ENCODE measurements around the gene ORC4. TPM values are rescaled to one million over a fixed set of nuclear protein-coding genes. Genes with fewer than 3 reads are reported as not detected.

ORC4 gene
- 68.8 and 84.6 TPM in 2 replicates for total RNA-seq (2014; rRNA removed; shearing (Covaris generic))
- 57.3 and 103 TPM in 2 replicates for polyA plus RNA-seq (2014; cell fraction: nucleus; rRNA removed)

DNA sequence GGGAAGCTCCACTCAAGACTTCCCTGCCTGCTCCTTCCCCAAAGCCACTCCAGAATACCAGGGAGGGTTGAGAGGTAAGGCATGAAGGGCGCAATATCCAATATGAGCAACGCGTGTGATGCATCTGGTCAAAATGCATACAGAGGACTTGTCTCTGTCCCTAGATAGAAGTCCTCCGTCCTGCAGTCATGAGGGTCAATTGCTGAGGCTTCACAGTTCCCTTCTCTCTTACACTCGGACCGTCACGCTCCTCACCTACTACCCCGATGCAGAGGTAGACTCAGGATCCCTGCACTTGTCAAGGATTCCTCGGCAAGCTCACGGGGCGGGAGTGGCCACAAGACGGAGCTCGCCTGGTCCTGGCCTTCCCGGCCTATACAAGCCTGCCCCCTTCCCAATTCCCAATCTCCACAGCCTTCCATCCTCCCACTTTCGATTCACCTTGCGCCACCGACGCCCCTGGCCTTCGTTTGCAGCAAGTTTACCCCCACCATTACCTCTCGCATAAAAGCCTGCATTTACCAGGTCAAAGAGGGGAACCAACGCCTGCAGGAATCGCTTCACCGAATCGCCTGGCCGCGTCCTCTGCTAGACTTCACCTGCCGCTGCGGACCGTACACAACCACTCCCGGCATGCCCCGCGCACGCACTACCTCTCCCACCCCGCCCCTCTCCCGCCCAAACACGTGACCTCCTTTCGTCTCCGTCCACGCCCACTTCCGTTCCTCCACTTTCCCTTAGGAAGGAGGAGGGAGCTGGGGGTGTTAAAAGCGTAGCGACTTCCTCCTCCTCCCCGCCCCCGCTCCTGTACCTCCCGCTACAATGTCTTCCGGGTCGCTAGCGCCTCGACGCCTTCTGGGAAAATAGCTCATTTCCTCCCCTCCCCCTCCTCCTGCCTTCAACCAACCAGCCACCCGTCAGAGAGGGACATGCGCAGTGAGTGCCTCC is at the start of gene ORC4:
Gene ORC4 (minus strand): TSS at position 627 of the 948 bp plus-strand sequence. CDS start 44,779 bp downstream, outside the sequence.
- DNase-seq (ENCODE audit: extremely low read depth, low read depth): peak; percentile 100

DNA sequence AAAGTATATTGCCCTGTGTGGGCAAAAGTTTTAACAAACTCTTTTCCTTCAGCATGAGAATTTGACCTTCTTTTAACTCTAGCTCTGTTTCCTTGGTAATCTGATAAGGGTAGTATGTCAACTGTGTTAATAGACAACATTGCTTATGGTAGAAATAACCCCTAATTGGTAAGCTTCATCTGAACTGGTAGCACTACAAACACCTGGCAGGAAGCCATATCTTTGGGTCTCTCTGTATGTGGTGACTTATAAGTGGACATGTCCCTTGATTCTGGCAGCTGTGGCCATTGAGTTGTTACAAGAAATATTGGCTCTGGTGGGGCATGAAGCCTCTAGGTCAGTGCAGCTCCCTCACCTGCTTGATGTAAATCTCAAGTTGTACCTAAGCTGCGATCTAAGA is 47.3 kb upstream of the ORC4 start:
- no peak for DNase-seq (ENCODE audit: extremely low read depth, low read depth)

DNA sequence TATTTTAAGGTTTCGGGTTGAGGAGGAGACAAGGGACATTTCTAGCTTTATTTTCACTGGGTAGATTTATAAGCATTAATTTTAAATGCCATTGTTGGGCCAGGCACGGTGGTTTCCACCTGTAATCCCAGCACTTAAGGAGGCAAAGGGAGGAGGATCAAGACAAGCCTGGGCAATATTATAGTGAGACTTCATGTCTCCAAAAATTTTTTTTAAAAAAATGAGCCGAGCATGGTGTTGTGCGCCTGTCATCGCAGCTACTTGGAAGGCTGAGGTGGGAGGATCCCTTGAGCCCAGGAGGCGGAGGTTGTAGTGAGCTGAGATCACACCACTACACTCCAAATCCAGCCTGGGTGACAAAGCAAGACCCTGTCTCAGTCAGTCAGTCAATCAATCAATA is 45.4 kb upstream of the ORC4 start:
- no peak for DNase-seq (ENCODE audit: extremely low read depth, low read depth)

DNA sequence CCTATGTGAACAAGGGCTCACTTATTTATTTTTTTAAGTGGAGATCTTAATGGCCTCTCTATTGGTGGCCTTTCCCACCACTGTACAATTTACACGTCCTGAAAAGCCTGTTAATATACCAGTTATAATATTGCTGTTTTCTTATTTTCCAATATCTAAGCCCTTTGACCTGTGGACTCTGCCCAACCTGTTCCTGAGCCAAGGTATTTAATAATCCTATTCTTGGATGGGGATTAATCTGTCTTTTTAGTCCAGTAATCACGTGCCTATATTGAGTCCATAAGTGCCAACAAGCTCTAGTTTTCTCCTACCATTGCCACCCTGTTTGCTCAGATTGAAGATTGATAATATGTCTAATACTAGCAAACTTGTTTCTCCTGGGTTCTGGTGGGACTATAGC is 43.1 kb upstream of the ORC4 start:
- DNase-seq (ENCODE audit: extremely low read depth, low read depth): no peak

DNA sequence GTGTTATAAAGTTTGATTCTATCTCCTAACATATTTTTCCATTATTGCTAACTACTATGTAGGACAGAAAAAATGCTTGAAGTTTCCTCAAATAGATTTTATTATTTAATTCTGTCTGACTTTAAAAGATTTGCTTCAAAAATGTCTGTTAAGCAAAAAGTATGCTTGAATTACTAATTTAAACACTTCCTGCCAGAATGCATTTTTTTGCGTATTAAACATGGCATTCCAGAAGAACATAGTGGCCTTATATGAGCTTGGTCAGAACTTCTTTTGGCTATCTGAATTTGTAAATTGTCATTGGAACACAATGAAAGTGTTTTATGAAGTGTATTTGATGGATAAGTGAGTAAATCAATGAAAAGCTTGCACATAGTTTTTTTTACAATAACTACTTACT is 38.1 kb upstream of the ORC4 start:
- no peak for DNase-seq (ENCODE audit: extremely low read depth, low read depth)

DNA sequence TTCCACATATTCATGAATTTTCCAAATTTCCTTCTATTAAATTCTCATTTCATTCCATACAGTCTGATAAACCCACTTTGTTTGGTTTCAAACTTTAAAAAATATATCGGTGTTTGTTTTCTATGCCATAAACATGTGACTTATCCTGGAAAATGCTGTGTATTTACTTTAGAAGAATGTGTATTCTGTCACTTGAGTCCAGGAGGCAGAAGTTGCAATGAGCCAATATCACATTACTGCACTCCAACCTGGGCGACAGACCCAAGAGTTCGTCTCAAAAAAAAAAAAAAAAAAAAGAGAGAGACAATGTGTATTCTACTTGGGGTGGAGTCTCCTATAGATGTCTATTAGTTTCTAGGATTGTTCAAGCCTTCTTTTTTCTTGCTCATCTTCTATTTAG is 32.1 kb upstream of the ORC4 start:
- DNase-seq (ENCODE audit: extremely low read depth, low read depth): no peak

DNA sequence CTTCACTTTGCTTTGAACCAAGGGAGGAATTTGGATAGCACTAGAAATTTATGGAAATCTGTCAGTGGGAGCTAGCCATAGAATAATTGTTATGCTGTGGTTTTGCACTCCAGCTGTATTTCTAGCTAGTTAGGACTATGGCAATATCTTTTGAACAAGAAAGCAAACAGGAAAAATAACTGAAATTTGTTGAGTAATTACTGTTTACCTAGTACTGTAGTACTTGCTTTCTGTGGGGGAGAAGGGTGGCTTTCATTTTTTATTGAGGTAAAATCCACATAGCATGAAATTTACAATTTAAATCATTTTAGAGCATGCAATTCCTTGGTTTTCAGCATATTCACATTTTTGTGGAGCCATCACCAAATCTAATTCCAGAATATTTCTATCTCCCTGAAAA is 28.7 kb upstream of the ORC4 start:
- no peak for DNase-seq (ENCODE audit: extremely low read depth, low read depth)

DNA sequence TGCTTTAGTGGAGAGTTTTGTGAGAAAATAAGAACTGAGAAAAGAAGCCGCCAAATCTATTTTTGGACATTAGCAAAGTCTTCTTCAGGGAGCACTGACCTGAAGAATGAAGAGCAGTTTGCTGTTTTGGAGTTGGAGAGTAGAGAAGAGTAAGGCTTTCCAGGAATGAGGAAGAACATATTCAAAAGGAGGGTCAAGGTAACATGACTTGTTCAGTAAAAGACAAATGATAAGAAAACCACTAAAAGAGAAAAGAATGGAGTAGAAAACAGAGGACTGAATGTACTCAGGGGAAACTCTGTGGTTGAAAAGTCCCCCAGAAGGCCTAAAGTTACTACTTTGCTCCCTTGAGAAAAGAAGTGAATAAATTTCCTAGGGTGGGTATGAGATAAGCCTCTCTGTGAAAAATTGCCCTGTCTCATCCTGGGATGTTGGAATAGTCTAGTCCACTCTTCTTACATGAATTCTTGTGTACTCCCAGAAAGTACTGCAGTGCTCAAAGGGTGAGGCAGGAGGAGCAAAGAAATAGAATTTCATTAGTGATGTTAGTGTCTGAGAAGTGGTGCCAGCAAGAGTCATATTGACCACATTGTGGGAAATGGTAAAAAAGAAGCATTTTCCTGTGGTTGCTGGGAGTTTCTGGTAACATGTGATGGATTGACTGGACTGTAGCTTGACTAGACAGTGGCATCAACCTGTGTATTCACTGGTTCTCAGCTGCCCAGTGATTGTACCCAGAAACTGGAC is 28.1 kb upstream of the ORC4 start:
- no peak for DNase-seq (ENCODE audit: extremely low read depth, low read depth)

DNA sequence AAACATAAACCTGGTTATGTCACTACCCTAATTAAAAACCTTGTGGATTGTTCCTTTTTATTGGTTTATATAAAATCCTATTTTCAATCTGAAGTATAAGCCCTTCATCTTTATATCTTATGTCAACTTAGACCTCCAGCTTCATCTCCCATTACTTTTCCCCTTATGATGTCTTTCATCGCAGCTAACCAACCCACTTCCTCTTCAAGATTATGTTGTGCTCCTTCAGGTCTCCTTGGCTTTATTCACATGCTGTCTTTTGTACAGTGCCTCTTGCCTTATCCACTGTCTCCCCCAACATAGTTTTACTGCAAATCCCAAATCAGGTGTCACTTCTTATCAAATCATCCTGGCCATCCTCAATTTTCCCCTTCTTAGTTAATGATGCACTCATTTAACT is 26.3 kb upstream of the ORC4 start:
- DNase-seq (ENCODE audit: extremely low read depth, low read depth): no peak

DNA sequence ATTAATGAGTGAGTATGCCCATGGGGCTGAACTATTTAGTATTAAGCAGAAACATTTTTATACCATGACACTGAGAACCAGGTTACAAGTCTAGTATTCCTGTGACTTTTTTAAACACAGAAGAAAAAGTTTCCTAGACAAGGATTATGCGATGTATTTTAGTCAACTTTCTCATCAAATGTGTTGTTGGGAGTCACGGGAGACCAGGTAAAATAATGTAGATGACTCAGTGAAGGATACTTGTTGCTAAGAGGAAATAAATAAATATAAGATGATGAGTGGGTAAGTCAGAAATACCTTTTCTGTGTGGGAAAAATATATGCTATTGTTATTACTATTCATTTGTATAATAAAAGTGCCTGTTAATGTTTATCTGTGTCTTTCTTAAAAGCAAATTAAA is 23.8 kb upstream of the ORC4 start:
- no peak for DNase-seq (ENCODE audit: extremely low read depth, low read depth)

DNA sequence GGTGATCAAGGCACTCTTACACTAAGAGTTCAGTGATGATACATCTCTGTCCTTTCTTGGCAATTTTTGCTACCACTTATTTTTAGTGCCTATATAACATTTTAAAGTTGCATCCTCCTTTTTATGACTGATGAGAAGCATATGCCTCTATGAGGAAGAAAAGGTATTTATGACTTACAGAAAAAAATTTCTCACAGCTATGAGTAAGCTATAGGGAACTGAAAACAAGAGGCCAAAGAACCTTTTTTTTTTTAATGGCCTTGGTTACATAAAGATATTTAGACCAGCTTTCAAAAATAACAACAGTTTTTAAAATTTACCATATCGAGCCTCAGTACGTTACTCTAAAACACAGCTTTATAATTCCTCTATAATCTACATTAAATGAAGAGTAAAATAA is 21.7 kb upstream of the ORC4 start:
- DNase-seq (ENCODE audit: extremely low read depth, low read depth): no peak

DNA sequence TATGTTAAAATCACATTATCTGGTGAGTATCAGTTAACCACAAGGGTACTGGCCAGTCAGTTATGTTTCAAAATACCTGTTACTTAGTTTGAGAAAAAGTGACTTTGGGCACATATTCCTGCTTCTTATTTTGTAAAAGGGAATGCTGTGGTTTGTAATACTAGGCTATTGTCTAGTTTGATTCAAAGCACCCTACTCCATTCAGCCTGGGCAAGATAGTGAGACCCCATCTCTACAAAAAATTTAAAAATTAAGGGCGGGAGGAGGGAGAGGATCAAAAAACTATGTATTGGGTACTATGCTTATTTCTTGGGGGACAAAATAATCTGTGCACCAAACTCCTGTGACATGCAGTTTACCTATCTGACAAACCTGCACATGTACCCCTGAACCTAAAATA is 19.2 kb upstream of the ORC4 start:
- no peak for DNase-seq (ENCODE audit: extremely low read depth, low read depth)

DNA sequence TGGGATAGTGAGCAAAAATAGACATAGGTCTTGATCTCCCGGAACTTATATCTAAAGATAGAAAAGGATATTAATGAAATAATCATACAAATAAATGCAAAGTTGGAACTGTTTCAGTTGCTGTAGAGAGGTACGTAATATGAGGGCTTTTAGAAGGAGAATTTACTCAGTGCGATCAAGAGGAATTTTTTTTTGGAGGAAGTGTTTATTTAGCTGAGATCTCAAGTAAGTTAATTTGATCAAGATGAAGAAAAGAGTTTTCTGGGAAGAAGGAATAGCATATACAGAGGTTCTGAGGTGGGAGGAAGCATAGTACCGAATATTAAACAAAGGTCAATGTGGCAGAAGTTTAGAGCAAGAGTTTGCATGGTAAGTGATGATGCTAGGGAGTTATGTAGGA is 11.7 kb upstream of the ORC4 start:
- no peak for DNase-seq (ENCODE audit: extremely low read depth, low read depth)

DNA sequence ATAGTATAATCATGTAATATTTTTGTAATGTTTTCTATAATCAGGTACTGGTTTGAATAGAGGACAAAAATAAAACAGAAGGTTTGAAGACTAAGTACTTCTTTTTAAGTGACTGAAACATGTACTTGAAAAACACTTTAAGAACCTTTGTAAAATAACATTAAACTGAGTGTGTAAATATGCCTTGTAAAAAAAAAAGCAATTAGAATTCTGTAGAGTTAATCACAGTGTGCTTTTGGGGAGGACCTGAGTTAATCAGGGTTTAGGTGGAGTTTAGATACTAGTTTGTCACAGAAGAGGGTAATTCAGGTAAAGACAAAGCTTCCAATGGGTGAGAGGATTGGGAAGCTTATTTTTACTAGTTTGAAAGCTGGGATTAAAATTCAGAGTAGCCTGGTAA is 10.6 kb upstream of the ORC4 start:
- DNase-seq (ENCODE audit: extremely low read depth, low read depth): no peak

DNA sequence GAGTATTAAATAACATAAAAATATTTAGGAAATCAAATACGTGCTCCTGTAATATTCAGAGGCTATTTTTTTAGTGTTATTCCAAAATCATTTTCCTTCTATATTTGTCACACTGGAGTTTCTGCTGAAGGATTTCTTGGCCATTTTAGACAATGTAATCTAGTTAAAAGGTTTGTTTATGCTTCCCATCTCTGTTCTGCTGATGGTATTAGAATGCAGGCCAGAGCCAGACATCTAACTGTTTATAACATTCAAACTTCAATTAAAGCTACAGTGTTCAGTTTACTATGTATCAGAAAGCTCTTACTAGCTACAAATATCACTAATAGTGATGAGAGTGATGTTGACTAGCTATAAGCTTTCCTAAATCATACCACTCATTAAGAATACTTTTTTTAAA is 8.2 kb upstream of the ORC4 start:
- no peak for DNase-seq (ENCODE audit: extremely low read depth, low read depth)

DNA sequence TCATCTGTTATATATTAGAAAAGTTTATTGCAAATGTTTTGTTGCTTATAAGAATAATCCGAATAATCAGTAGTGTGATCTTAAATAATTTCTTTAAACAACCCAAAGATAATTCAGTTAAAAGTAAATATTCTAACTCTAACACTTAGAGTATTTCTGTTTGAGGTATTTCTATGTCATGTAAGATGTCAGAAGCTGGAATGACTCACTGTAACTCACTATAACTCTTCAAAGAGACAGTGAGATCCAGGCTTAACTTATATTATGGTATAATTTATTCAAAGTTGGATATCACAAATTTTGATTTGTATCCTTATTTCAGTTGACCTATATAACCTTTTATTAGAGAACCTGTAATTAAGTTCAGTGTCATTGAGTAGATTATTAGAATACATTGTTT is 7.3 kb upstream of the ORC4 start:
- no peak for DNase-seq (ENCODE audit: extremely low read depth, low read depth)

DNA sequence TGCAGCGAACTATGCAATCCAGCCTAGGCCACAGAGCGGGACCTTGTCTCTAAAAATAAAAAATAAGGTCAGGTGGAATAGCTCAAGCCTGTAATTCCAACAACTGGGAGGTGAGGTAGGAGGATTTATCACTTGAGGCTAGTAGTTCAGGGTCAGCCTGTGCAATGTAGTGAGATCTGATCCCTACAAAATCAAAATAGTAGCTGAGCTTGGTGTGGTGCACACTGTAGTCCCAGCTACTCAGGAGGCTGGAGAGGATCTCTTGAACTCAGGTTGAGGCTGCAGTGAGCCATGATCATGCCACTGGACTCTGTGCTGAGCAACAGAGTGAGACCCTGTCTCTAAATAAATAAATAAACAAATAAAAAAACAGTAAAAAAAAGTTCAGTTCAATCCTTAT is 6.0 kb upstream of the ORC4 start:
- no peak for DNase-seq (ENCODE audit: extremely low read depth, low read depth)

DNA sequence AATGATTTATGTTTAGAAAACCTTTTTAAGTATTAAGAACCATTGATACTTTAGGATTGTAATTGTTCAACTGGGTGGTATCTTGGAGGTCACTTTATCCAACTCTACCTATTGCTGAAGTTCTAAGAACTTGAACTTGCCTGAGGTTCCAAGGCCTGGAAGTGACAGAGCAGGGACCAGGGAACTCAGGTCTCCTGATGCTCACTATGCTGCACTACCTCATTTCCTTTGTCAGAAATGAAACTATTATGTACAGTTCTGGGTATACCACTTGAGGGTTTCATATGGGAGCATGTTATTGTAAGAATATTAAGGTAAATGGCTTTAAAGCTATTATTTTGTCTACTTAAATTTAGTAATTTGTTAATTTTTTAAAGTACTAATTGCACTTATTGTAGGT is 3.3 kb upstream of the ORC4 start:
- no peak for DNase-seq (ENCODE audit: extremely low read depth, low read depth)

DNA sequence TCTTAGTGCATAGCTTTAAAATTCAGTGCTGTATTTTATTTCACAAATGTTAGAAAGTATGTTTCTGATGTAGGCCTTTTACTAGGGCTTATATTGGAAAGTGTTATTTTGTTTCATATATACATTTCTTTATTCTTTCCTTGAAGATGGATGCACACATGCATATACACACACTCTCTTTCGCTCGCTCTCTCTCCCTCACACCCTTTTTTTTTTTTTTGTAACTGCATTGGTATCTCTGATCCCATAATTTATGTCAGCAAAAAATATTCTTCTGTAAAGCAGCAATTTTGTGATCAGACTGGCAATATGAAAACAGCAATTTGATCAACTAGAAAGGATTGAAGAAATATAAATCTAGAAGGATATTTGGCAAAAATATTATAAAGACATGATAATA is 2.3 kb upstream of the ORC4 start:
- DNase-seq (ENCODE audit: extremely low read depth, low read depth): no peak

DNA sequence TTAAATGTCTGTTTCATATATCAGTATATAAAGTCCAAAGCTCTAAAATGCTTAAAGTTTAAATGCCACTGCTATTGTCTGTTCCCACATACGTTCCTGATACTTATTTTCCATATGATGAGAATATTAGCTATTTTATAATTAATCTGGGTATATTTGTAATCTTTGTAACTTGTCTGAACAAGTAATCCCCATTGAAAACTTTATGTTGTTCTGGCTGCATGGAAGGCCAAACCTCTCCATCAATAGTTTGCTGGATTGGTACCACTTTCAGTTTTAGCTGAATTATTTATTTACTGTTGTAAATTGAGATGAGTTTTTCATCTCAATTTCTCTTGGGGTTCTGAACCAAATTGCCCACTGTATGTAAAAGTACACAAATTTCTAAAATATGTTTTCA is 1.8 kb upstream of the ORC4 start:
- DNase-seq (ENCODE audit: extremely low read depth, low read depth): no peak

DNA sequence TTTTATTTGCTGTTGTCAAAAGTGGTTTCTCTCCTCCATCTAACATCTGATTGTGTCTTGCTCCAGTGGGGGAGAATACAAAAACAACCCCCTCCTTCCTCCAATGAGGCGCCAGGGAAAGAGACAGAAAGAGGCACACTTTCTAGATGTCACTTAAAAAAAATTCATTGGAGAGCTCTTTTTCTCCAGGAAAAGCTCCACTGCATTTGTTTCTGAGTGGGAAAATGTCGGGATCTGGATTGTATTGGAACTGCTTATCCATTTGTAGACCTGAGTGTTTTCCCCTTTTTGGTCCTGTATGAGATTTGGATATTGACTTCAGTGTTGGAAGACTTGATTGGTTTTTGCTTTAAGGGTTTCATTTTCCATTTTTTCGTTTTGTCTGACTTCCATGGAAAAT is 1.3 kb upstream of the ORC4 start:
- DNase-seq (ENCODE audit: extremely low read depth, low read depth): no peak
